ENCODE results near the gene CEP85L. TPM values are rescaled to one million over a fixed set of nuclear protein-coding genes. Genes with fewer than 3 reads are reported as not detected.

Gene CEP85L
- total RNA-seq, 1 donor from 2014 or later: 10.5 TPM

DNA sequence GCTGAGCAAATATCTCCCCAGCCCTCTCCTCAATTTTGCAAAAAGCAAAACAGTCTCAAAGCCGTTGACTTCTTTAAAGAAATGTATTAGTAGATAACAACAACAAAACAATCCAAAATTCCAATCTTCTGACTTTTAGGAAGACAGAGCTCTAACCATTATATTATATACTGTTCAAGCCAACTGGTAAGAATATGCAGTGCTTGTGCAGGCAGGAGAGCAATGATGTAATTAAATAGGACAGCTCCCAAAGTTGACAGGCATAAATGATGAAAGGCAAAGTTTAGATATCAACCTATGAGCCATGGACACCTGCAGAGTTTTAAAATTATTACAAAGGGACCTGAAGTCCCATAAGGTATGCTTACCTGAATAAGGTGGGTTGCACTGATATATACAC, 16.6 kb upstream of the CEP85L start:
- Histone ChIP-seq H3K4me1 (peaks cover 13% of the 10 kb centered on the region), H3K27ac (no peak overlapping the region), H3K9me3 (no peaks in the 10 kb centered on the region), H3K27me3 (no peaks in the 10 kb centered on the region), H3K4me3 (no peak overlapping the region), H3K36me3 (no peaks in the 10 kb centered on the region)
- TF ChIP-seq, protein P1, sequence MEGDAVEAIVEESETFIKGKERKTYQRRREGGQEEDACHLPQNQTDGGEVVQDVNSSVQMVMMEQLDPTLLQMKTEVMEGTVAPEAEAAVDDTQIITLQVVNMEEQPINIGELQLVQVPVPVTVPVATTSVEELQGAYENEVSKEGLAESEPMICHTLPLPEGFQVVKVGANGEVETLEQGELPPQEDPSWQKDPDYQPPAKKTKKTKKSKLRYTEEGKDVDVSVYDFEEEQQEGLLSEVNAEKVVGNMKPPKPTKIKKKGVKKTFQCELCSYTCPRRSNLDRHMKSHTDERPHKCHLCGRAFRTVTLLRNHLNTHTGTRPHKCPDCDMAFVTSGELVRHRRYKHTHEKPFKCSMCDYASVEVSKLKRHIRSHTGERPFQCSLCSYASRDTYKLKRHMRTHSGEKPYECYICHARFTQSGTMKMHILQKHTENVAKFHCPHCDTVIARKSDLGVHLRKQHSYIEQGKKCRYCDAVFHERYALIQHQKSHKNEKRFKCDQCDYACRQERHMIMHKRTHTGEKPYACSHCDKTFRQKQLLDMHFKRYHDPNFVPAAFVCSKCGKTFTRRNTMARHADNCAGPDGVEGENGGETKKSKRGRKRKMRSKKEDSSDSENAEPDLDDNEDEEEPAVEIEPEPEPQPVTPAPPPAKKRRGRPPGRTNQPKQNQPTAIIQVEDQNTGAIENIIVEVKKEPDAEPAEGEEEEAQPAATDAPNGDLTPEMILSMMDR (IDR thresholded peaks at IDR 0.05): no peak
- DNase-seq: no peak
- intact Hi-C loops (cut with DNase I): no loop called here
- ATAC-seq: no peak

DNA sequence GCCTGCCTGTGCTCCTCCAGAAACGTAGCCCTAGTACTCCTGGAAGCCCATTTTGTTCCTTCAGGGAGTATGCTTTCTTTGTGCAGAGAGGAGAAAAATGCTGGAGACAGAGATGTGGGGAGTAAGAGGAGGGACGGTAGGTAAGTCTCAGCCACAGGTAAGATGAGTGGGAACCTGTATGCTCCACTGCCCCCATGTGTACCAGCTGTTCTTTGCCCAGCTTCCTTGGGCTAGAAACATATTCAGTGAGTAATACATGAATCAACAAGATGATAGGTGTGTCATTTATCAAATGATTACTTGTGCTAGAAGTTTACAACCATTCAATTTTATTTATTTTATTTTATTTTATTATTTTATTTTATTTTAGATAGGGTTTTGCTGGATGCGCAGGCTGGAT, 13.6 kb upstream of the CEP85L start:
- no peaks in the 10 kb centered on the region for H3K36me3 ChIP-seq
- intact Hi-C loops (cut with DNase I): no loop called here
- H3K9me3 ChIP-seq: no peaks in the 10 kb centered on the region
- TF ChIP-seq, protein P1 (IDR thresholded peaks at IDR 0.05): no peak
- H3K4me3 ChIP-seq: no peak overlapping the region
- peaks cover 13% of the 10 kb centered on the region for H3K4me1 ChIP-seq
- DNase-seq: no peak
- no peak for ATAC-seq
- no peaks in the 10 kb centered on the region for H3K27me3 ChIP-seq
- no peak overlapping the region for H3K27ac ChIP-seq

DNA sequence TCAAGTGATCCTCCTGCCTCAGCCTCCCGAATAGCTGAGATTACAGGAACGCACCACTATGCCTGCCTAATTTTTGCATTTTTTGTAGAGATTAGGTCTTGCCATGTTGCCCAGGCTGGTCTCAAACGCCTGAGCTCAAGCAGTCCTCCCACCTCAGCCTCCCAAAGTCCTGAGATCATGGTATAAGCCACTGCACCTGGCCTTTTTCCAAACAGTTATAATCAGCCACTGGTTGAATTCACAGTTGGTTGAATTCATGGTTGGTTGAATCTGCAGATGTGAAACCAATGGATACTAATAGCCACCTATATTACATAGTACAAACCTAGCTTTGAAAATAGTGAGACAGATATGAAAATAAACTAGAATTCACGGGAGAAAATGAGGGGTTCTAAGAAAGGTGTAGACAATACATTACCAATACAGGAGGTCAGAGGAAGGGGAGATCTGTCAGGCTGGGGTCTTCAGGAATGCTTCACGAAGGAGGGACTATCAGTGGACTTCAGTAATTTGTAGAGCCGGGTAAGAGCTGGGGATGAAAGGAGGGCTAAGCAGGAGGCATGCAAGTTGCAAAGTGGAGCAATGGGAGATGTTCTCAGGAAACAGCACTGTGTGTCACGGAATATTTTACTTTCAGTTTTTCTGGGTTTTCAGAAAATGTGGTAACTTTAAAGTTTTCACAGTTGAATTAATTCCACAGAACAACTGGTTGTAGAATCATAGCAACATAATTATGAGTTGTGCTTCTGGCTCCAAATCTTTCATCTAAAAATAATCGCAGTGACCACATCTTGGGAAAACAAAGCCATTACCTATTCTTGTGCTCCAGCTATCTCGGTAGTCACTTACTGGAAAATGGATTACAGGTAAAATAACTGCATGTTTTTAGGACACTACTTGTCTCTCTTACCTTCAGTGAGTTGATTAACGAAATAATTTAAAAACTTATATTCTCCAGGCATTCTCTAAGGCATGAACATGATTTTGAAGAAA, 12.9 kb upstream of the CEP85L start:
- Histone ChIP-seq H3K4me1 (peaks cover 9% of the 10 kb centered on the region), H3K4me3 (peak overlapping the region; percentile 27), H3K27ac (no peak overlapping the region), H3K36me3 (no peaks in the 10 kb centered on the region), H3K9me3 (no peaks in the 10 kb centered on the region), H3K27me3 (no peaks in the 10 kb centered on the region)
- TF ChIP-seq, protein P1 (IDR thresholded peaks at IDR 0.05): no peak
- intact Hi-C loops (cut with DNase I): no loop called here
- no peak for ATAC-seq
- no peak for DNase-seq

DNA sequence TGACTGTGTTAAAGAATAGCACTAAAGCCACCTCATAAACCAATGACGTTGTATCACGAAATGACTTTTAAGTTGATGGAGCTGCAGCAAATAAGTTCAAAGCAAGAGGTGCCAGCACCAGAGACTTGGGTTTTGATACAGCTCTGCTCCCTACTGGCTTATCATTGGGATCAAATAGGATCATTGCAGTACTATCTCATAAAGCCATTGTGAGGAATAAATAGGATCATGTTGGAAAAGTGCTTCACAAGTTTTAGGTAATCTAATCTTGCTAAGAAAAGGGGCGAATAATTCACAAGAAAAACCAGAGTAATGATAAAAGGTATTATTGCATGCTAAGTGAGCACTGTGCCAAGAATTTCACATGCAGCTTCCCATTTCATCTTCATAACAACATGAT, 10.4 kb upstream of the CEP85L start:
- ATAC-seq: no peak
- H3K9me3 ChIP-seq: no peaks in the 10 kb centered on the region
- intact Hi-C loops (cut with DNase I): no loop called here
- no peaks in the 10 kb centered on the region for H3K27me3 ChIP-seq
- no peak overlapping the region for H3K4me3 ChIP-seq
- DNase-seq: no peak
- H3K27ac ChIP-seq: no peak overlapping the region
- TF ChIP-seq, protein P1 (IDR thresholded peaks at IDR 0.05): no peak
- no peaks in the 10 kb centered on the region for H3K36me3 ChIP-seq
- no peaks in the 10 kb centered on the region for H3K4me1 ChIP-seq

DNA sequence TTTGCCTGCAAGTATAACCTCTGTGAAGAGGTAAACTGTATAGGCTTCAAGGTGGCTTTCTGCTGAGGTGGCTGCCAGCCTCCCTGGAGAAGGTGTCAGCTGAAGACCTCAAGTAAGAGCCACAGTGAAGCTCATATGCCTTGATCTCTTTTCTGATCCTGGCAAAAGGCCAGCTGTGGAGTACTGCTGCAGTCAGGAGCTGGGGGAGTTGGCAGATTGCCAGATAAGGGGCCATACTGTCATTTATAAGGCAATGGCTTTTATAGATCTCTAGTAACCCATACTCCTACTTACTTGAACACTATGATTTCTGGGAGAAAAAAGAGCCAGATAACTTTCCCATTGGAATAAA, 8.8 kb upstream of the CEP85L start:
- DNase-seq (no peak), ATAC-seq (no peak)
- Histone ChIP-seq H3K27ac (no peak overlapping the region), H3K27me3 (no peaks in the 10 kb centered on the region), H3K9me3 (no peaks in the 10 kb centered on the region), H3K4me3 (no peak overlapping the region), H3K36me3 (no peaks in the 10 kb centered on the region), H3K4me1 (no peaks in the 10 kb centered on the region)
- intact Hi-C loops (cut with DNase I): no loop called here
- TF ChIP-seq, protein P1 (IDR thresholded peaks at IDR 0.05): no peak

All from upper lobe of right lung (tissue), 1 donor.